GM13977 (cell line): ENCODE data around the gene KPNA6.

ENCODE experiments used
- DNase-seq: peaks from one replicate; pipeline ENCODE4 v3.0.0; 2012; ENCODE audit warnings: low spot score
- in situ Hi-C: fragments of 300-500 bp; cut with MboI; formaldehyde crosslinking; loops from one replicate; pipeline ENCODE4 v1.12.0; 2022; ENCODE audit warnings: low sequenced_read_pairs, low pct_unique_long_range_greater_than_20kb, mixed read lengths, inconsistent platforms; ENCODE audit not compliant: unreplicated experiment
- TF ChIP-seq, protein P1 (sequence below): IDR thresholded peaks from 2 replicates; pipeline ENCODE4 v1.5.1; 2012; ENCODE audit warnings: mild to moderate bottlenecking, control low read depth; ENCODE audit not compliant: insufficient read depth; ENCODE audit errors: extremely low read depth, missing control alignments

KPNA6 gene

DNA sequence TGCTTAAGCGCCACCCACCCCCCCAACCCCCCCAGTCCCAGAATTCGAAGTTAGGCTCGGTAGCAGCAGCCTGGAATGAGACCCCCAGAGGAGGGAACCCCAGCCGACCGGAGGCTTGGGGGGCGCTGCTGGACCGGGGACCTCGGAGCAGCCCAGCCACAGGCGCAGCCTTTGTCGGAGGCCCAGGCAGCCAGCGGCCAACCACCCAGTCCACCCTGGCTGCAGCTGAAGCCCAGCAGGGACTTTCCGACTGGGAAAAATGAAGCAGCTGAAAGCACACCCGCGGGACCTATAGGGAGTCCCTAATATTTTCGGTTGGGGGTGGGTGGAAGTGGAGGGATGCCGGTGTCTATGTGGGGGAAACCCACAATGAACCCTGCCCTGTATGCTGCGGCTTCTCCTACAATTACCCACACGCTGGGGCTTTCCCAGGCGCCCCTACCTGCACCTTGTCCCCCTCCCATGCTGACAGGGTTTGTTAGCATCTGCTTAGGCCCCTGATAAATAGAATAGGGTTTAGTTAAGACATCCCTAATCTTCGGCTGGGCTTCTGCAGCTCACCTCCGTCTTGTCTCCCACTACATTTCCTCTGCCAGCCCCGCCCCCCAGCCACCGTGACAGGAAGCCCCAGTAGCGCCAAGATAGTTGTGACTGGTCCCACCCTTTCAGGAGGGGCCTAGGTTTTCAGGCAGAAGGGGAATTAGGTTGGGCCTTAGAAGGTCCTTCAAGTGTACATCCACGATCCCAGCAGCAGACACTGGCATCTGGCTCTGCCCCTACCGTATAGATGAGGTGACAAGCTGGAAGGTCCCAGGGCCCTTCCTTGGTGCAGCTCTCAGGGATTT lies 93.4 kb downstream of the KPNA6 start:
- in situ Hi-C loops: loop anchor here (25.0 kb wide), 1 partner anchor 211 kb away; no protein-coding TSS in a partner anchor
- TF ChIP-seq, protein P1, sequence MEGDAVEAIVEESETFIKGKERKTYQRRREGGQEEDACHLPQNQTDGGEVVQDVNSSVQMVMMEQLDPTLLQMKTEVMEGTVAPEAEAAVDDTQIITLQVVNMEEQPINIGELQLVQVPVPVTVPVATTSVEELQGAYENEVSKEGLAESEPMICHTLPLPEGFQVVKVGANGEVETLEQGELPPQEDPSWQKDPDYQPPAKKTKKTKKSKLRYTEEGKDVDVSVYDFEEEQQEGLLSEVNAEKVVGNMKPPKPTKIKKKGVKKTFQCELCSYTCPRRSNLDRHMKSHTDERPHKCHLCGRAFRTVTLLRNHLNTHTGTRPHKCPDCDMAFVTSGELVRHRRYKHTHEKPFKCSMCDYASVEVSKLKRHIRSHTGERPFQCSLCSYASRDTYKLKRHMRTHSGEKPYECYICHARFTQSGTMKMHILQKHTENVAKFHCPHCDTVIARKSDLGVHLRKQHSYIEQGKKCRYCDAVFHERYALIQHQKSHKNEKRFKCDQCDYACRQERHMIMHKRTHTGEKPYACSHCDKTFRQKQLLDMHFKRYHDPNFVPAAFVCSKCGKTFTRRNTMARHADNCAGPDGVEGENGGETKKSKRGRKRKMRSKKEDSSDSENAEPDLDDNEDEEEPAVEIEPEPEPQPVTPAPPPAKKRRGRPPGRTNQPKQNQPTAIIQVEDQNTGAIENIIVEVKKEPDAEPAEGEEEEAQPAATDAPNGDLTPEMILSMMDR: peak; percentile 20
- DNase-seq: peak; percentile 82

DNA sequence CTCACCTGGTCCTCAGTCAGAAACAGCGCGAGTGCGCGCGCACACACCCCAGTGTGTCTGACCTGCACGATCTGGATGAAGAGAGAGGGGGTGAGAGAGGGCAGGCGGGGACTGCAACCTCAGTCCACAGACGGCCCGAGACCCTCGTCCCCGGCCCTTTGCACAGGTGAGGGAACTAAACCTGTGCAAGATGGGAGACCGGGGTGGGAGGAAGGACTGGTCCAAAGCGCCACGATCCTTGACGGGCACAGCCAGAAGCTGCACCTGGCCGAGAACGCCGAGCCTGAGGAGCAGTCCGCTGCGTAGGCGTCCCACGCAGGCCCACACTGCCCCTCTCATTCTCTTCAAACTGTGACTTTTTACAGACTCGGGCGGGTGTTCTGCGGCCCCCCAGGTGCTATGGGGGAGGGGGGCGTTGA lies 97.1 kb downstream of the KPNA6 start:
- TF ChIP-seq, protein P1: no peak
- DNase-seq: no peak
- in situ Hi-C loops: loop anchor here (25.0 kb wide), 1 partner anchor 207 kb away; no protein-coding TSS in a partner anchor

GRCh38 chr1:32205401-32206370 lies 97.8 kb downstream of the KPNA6 start, which contains the start of gene IQCC:
IQCC (plus strand) TSS chr1:32205671; CDS start chr1:32205682, 11 bp downstream.
- DNase-seq: peak; percentile 91
- in situ Hi-C loops: loop anchor here (25.0 kb wide), 1 partner anchor 207 kb away; no protein-coding TSS in a partner anchor
- TF ChIP-seq, protein P1: peak; percentile 10

DNA sequence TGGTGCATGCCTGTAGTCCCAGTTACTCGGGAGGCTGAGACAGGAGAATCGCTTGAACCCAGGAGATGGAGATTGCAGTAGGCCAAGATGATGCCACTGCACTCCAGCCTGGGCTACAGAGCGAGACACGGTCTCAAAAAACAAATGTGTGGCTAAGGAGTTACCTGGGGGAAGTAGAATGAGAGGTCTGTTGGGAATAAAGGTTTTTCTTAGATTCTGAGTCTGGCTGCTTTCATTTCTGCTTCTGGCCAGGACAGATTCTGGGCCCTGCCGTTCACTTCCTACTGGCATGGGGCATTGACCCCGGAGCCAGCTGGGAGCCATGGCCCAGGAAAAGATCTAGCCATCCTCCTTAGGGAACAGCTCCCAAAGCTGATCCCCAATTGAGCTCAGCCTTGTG lies 100.6 kb downstream of the KPNA6 start:
- in situ Hi-C loops: loop anchor here (25.0 kb wide), 1 partner anchor 204 kb away; no protein-coding TSS in a partner anchor
- TF ChIP-seq, protein P1: no peak

DNA sequence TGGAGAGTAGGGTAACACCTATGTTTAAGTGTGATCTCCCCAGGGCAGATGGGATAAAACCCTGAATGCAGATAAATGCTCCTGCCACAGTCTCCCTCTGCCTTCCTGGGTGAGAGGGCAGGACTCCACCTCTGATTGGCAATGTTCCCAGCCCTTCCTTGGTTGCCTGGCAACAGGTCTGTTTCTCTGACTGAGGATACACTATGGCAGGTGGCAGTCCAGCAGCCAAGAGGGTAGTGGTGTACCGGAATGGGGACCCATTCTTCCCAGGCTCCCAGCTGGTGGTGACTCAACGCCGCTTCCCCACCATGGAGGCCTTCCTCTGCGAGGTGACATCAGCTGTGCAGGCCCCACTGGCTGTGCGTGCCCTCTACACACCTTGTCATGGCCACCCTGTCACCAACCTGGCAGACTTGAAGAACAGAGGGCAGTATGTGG lies 101.1 kb downstream of the KPNA6 start, which contains the start of gene DCDC2B:
Gene DCDC2B (plus strand): TSS at position 199 of the 438 bp plus-strand sequence. CDS start 5 bp downstream, at position 204.
- in situ Hi-C loops: loop anchor here (25.0 kb wide), 1 partner anchor 203 kb away; no protein-coding TSS in a partner anchor
- no peak for DNase-seq
- TF ChIP-seq, protein P1: no peak

More for the DNA sequence above, 100.6 kb downstream of the KPNA6 start:
- DNase-seq: no peak
